SJSA1 (cell line): Measurements from ENCODE around the gene DDX51. TPM values are rescaled to one million over a fixed set of nuclear protein-coding genes. Genes with fewer than 3 reads are reported as not detected.
"Not testable (repeated sequence)": the region's sequence is repeated elsewhere in the genome, so short reads cannot be mapped to it uniquely, and the experiment has no call there.

Source experiments
- DNase-seq, 2 experiments: peaks; one replicate each; pipeline ENCODE4 v3.0.0-alpha.2; 2015 to 2020; ENCODE audit warnings: low spot score in 2 of 2, low read depth in 1 of 2
- H3K27ac ChIP-seq: fragments of 250-450 bp; sonication (Bioruptor Pico); 2 replicates; pipeline ENCODE4 v1.5.1; 2020; ENCODE audit warnings: mild to moderate bottlenecking, moderate library complexity
- H3K27me3 ChIP-seq: fragments of 250-450 bp; sonication (Bioruptor Pico); replicated peaks from 2 replicates; pipeline ENCODE4 v1.5.1; 2020; ENCODE audit warnings: mild to moderate bottlenecking, moderate library complexity
- H3K36me3 ChIP-seq: fragments of 250-450 bp; sonication (Bioruptor Pico); 2 replicates; pipeline ENCODE4 v1.5.1; 2020; ENCODE audit warnings: mild to moderate bottlenecking
- H3K4me1 ChIP-seq: fragments of 250-450 bp; sonication (Bioruptor Pico); replicated peaks from 2 replicates; pipeline ENCODE4 v1.6.1; 2021; ENCODE audit warnings: mild to moderate bottlenecking
- H3K4me3 ChIP-seq: fragments of 250-450 bp; sonication (Bioruptor Pico); 2 replicates; pipeline ENCODE4 v1.5.1; 2020; ENCODE audit warnings: mild to moderate bottlenecking
- H3K9me3 ChIP-seq: fragments of 250-450 bp; sonication (Bioruptor Pico); replicated peaks from 2 replicates; pipeline ENCODE4 v1.5.1; 2020; ENCODE audit warnings: mild to moderate bottlenecking
- total RNA-seq: library from RNA; depleted of rRNA; stranded (reverse); fragments of >200 nt; shearing (Covaris generic); gene quantifications from 2 replicates; pipeline ENCODE4 v1.2.3, GENCODE V29; 2014

Gene DDX51
- total RNA-seq, 1 experiment from 2014 or later = 11.8 TPM

DNA sequence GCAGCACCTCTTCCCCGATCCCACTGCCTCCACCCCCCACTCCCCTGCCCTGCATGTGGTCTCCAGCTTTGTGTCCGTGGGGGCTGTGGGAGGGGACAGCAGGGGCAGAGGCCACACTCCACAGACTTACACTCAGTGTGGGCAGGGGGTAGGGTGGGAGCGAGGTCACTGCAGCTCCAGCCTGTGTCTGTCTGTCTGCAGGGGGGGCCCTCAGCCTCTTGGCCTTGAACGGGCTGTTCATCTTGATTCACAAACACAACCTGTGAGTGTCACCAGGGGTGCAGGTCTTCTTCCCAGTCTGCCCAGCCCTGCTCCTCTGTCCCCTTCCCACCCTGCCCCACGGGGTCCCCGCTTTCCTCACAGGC, 6.6 kb upstream of the DDX51 start:
- Histone ChIP-seq H3K4me3 (no peak overlapping the region), H3K9me3 (no peaks in the 10 kb centered on the region), H3K36me3 (peaks cover 28% of the 10 kb centered on the region), H3K27ac (no peak overlapping the region), H3K4me1 (no peaks in the 10 kb centered on the region), H3K27me3 (no peaks in the 10 kb centered on the region)
- DNase-seq = no peak

DNA sequence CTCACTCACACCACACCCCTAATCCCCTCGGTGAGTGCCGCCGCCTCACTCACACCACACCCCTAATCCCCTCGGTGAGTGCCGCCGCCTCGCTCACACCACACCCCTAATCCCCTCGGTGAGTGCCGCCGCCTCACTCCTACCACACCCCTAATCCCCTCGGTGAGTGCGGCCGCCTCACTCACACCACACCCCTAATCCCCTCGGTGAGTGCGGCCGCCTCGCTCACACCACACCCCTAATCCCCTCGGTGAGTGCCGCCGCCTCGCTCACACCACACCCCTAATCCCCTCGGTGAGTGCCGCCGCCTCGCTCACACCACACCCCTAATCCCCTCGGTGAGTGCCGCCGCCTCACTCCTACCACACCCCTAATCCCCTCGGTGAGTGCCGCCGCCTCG, 5.4 kb upstream of the DDX51 start:
- H3K27ac ChIP-seq, H3K9me3 ChIP-seq, H3K4me1 ChIP-seq, DNase-seq, H3K27me3 ChIP-seq, H3K4me3 ChIP-seq: not testable (repeated sequence)
- H3K36me3 ChIP-seq = peaks cover 30% of the 10 kb centered on the region

DNA sequence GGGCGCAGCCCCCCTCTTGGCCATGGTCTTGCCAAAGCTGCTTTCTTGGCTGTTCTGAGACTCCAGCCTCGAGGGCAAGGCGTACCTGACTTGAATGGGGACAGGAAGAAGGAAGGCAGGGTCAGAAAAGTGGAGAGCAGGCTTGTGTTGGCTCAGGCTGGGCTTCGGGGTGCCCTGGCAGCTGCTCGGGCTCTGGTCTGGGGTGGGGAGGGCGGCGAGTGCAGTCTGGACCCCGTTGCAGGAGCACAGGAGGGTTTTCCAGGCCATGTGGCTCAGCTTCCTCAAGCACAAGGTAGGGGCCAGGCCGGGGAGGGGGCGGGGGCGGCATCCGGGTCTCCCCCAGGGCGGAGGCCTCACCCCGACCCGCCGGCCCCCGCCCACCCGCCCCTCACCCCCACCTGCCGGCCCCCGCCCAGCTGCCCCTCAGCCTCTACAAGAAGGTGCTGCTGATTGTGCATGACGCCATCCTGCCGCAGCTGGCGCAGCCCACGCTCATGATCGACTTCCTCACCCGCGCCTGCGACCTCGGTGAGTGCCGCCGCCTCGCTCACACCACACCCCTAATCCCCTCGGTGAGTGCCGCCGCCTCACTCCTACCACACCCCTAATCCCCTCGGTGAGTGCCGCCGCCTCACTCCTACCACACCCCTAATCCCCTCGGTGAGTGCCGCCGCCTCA, 4.4 kb upstream of the DDX51 start:
- Histone ChIP-seq H3K4me1 (peaks cover 9% of the 10 kb centered on the region), H3K27me3 (no peaks in the 10 kb centered on the region), H3K36me3 (peaks cover 40% of the 10 kb centered on the region), H3K9me3 (0 out of 2 replicates have a peak, but pooled peaks cover 6% of the 10 kb centered on the region), H3K27ac (no peak overlapping the region), H3K4me3 (no peak overlapping the region)
- DNase-seq = no peak

DNA sequence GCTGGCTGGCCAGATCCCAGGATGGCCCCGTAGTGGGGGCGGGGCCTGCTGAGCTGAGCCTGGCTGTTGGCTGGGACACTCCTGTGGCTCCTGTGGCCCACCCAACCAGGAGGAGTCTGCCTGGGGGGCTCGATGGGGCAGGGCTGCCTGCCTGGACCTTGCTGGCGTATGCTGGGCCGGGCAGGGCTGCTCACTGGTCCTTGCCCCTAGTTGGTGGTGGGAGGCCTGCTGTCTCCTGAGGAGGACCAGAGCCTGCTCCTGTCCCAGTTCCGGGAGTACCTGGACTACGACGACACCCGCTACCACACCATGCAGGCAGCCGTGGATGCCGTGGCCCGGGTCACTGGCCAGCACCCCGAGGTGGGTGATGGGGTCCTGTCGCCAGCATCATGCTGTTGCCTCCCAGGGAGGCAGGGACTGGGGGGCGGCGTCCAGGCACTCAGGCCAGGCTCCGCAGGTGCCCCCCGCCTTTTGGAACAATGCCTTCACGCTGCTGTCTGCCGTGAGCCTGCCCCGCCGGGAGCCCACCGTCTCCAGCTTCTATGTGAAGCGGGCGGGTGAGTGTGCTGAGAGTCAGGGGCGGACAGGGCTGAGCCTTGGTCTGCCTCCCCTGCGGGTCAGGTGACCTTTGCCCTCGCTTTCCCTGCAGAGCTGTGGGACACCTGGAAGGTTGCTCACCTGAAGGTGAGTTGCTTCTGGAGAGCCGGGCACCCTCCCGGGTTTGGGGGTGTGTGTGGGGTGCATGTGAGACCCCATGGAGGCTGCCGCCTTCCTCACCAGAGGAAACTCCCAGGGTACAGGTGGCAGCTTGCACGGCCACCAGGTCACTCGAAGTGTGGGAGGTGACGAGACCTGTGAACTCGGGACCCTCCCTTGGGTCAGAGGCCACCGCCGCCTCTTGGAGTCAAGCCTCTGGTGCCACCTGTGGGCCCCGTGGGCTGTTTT, 3.6 kb upstream of the DDX51 start:
- Histone ChIP-seq H3K36me3 (peaks cover 40% of the 10 kb centered on the region), H3K4me1 (peaks cover 17% of the 10 kb centered on the region), H3K27me3 (no peaks in the 10 kb centered on the region), H3K4me3 (no peak overlapping the region), H3K9me3 (0 out of 2 replicates have a peak, but pooled peaks cover 7% of the 10 kb centered on the region), H3K27ac (no peak overlapping the region)
- peak in 1 of 2 experiments; percentile 33 for DNase-seq

GRCh38 chr12:132146772-132147422, 2.8 kb upstream of the DDX51 start:
- peak in 1 of 2 experiments; percentile 38 for DNase-seq
- 0 out of 2 replicates have a peak, but pooled peaks cover 7% of the 10 kb centered on the region for H3K9me3 ChIP-seq
- H3K4me1 ChIP-seq = peaks cover 18% of the 10 kb centered on the region
- H3K36me3 ChIP-seq = peaks cover 41% of the 10 kb centered on the region
- no peaks in the 10 kb centered on the region for H3K27me3 ChIP-seq
- no peak overlapping the region for H3K27ac ChIP-seq
- H3K4me3 ChIP-seq = no peak overlapping the region

DNA sequence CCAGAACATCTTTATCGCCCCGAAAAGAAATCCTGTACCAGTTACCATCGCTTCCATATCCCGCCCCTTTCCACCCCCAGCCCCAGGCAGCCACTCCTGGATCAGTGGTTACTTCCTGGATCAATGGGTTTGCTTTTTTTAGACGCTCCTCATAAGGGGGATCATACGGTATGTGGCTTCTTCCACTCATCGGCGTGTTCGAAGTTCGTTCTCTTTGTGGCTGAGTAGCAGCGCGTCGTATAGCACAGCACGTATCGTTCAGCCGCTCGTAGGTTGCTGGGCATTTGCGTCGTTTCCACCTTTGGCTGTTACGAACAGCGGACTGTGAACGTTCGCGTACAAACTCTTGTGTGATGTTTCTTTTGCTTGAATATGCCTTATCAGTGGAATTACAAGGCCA, 2.0 kb upstream of the DDX51 start:
- Histone ChIP-seq H3K4me3 (no peak overlapping the region), H3K4me1 (peaks cover 18% of the 10 kb centered on the region), H3K9me3 (0 out of 2 replicates have a peak, but pooled peaks cover 7% of the 10 kb centered on the region), H3K27me3 (no peaks in the 10 kb centered on the region), H3K36me3 (peaks cover 41% of the 10 kb centered on the region), H3K27ac (no peak overlapping the region)
- DNase-seq = peak in 1 of 2 experiments; percentile 16

GRCh38 chr12:132145334-132145733, 1.2 kb upstream of the DDX51 start:
- Histone ChIP-seq H3K27me3 (no peaks in the 10 kb centered on the region), H3K4me3 (peak overlapping the region; percentile 96), H3K27ac (no peak overlapping the region), H3K9me3 (0 out of 2 replicates have a peak, but pooled peaks cover 7% of the 10 kb centered on the region), H3K36me3 (peaks cover 46% of the 10 kb centered on the region), H3K4me1 (peaks cover 18% of the 10 kb centered on the region)
- peak in 1 of 2 experiments; percentile 32 for DNase-seq

DNA sequence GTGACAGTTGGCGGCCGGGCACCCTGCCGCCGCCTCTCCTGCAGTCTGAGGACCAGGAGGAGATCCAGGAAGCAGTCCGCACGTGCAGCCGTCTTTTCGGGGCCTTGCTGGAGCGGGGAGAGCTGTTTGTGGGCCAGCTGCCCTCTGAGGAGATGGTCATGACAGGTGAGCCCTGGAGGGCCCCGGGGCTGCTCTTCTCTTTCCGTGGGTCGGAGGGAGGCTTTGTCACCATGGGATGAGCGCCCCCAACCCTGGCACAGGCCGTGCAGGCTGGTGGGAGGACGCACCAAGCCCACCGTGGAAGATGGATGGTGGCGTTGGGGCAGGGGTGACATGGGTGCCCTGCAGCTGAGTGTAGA, 670 bp upstream of the DDX51 start:
- Histone ChIP-seq H3K9me3 (0 out of 2 replicates have a peak, but pooled peaks cover 7% of the 10 kb centered on the region), H3K4me1 (peaks cover 18% of the 10 kb centered on the region), H3K27me3 (no peaks in the 10 kb centered on the region), H3K27ac (peak overlapping the region; percentile 76; the same call in 1 of the 2 replicates), H3K4me3 (peak overlapping the region; percentile 96), H3K36me3 (peaks cover 51% of the 10 kb centered on the region)
- peak in 1 of 2 experiments; percentile 47 for DNase-seq

- Histone ChIP-seq H3K27ac (no peak overlapping the region), H3K4me3 (peak overlapping the region; percentile 96), H3K27me3 (no peaks in the 10 kb centered on the region), H3K36me3 (peaks cover 63% of the 10 kb centered on the region), H3K4me1 (peaks cover 18% of the 10 kb centered on the region), H3K9me3 (0 out of 2 replicates have a peak, but pooled peaks cover 7% of the 10 kb centered on the region)
- DNase-seq = peak in 1 of 2 experiments; percentile 45
These were observed 615 bp downstream of the DDX51 start for GRCh38 chr12:132143336-132144071.

GRCh38 chr12:132142679-132143335, 1.3 kb downstream of the DDX51 start:
- Histone ChIP-seq H3K4me1 (peaks cover 18% of the 10 kb centered on the region), H3K4me3 (peak overlapping the region; percentile 96), H3K27ac (no peak overlapping the region), H3K27me3 (no peaks in the 10 kb centered on the region), H3K9me3 (0 out of 2 replicates have a peak, but pooled peaks cover 7% of the 10 kb centered on the region), H3K36me3 (peaks cover 58% of the 10 kb centered on the region)
- peak in 1 of 2 experiments; percentile 37 for DNase-seq

- H3K4me1 ChIP-seq = peaks cover 18% of the 10 kb centered on the region
- peaks cover 55% of the 10 kb centered on the region for H3K36me3 ChIP-seq
- H3K27ac ChIP-seq = no peak overlapping the region
- H3K4me3 ChIP-seq = no peak overlapping the region
- H3K27me3 ChIP-seq = no peaks in the 10 kb centered on the region
- DNase-seq = peak in 1 of 2 experiments; percentile 32
- 0 out of 2 replicates have a peak, but pooled peaks cover 7% of the 10 kb centered on the region for H3K9me3 ChIP-seq
These were observed 2.0 kb downstream of the DDX51 start for GRCh38 chr12:132141976-132142678.
